ENCODE results near the gene FARP1. TPM values are rescaled to one million over a fixed set of nuclear protein-coding genes. Genes with fewer than 3 reads are reported as not detected.
"Not testable (repeated sequence)": the region's sequence is repeated elsewhere in the genome, so short reads cannot be mapped to it uniquely, and the experiment has no call there.

The FARP1 gene
- total RNA-seq, 1 donor from 2014 or later: 14.9 TPM

- DNase-seq (ENCODE audit: low read depth in 2 of 2): no peak
Measured at GRCh38 chr13:98258226-98258625, 115.3 kb downstream of the FARP1 start.

GRCh38 chr13:98260357-98261164 is 117.7 kb downstream of the FARP1 start:
- DNase-seq (ENCODE audit: low read depth in 2 of 2): no peak

GRCh38 chr13:98261165-98261702 is 118.3 kb downstream of the FARP1 start:
- peak in 1 of 2 donors; percentile 28 for DNase-seq (ENCODE audit: low read depth in 2 of 2)

- no peak for DNase-seq (ENCODE audit: low read depth in 2 of 2)
Measured at GRCh38 chr13:98262292-98262691, 119.4 kb downstream of the FARP1 start.

GRCh38 chr13:98263841-98264240 is 120.9 kb downstream of the FARP1 start:
- no peak for DNase-seq (ENCODE audit: low read depth in 2 of 2)

- DNase-seq (ENCODE audit: low read depth in 2 of 2): no peak
Measured at GRCh38 chr13:98264877-98265276, 122.0 kb downstream of the FARP1 start.

- DNase-seq (ENCODE audit: low read depth in 2 of 2): peak in 1 of 2 donors; percentile 54
Measured at GRCh38 chr13:98265692-98266551, 123.0 kb downstream of the FARP1 start.

- peak; percentile 37 to 45 for DNase-seq (ENCODE audit: low read depth in 2 of 2)
Measured at GRCh38 chr13:98267080-98267912, 124.4 kb downstream of the FARP1 start.

- no peak for DNase-seq (ENCODE audit: low read depth in 2 of 2)
Measured at GRCh38 chr13:98269386-98269785, 126.5 kb downstream of the FARP1 start.

GRCh38 chr13:98270819-98271218 is 127.9 kb downstream of the FARP1 start:
- DNase-seq (ENCODE audit: low read depth in 2 of 2): no peak

GRCh38 chr13:98271646-98272045 is 128.8 kb downstream of the FARP1 start:
- not testable (repeated sequence) for DNase-seq (ENCODE audit: low read depth in 2 of 2)

GRCh38 chr13:98272549-98272948 is 129.7 kb downstream of the FARP1 start:
- DNase-seq (ENCODE audit: low read depth in 2 of 2): no peak

GRCh38 chr13:98273067-98273823 is 130.4 kb downstream of the FARP1 start:
- DNase-seq (ENCODE audit: low read depth in 2 of 2): no peak

- DNase-seq (ENCODE audit: low read depth in 2 of 2): no peak
Measured at GRCh38 chr13:98273824-98274742, 131.2 kb downstream of the FARP1 start.

GRCh38 chr13:98274921-98275487 is 132.1 kb downstream of the FARP1 start:
- no peak for DNase-seq (ENCODE audit: low read depth in 2 of 2)

- DNase-seq (ENCODE audit: low read depth in 2 of 2): no peak
Measured at GRCh38 chr13:98275681-98276171, 132.8 kb downstream of the FARP1 start.

- DNase-seq (ENCODE audit: low read depth in 2 of 2): no peak
Measured at GRCh38 chr13:98276486-98276885, 133.6 kb downstream of the FARP1 start.

GRCh38 chr13:98278068-98278724 is 135.3 kb downstream of the FARP1 start:
- DNase-seq (ENCODE audit: low read depth in 2 of 2): peak in 1 of 2 donors; percentile 20
